Neural progenitor cell (in vitro differentiated cells): ENCODE data around the gene ZGLP1. TPM values are rescaled to one million over a fixed set of nuclear protein-coding genes. Genes with fewer than 3 reads are reported as not detected.
A peak's percentile ranks its signal among the peaks of the same experiment; 100 is the strongest.

Source experiments
- DNase-seq: peaks from one replicate; pipeline ENCODE4 v3.0.0-alpha.2; 2016; ENCODE audit warnings: low spot score
- H2AFZ ChIP-seq: fragments of 200-600 bp; sonication (generic); replicated peaks from 2 replicates; pipeline ENCODE4 v1.6.1; 2016; ENCODE audit warnings: antibody characterized with exemption
- H3F3A ChIP-seq: fragments of 200-600 bp; sonication (generic); 2 replicates; pipeline ENCODE4 v1.6.1; 2016; ENCODE audit warnings: antibody characterized with exemption, low read depth
- H3K27ac ChIP-seq: fragments of 200-600 bp; sonication (generic); 2 replicates; pipeline ENCODE4 v1.5.1; 2016; ENCODE audit warnings: mild to moderate bottlenecking
- H3K27me3 ChIP-seq: fragments of 200-600 bp; sonication (generic); 2 replicates; pipeline ENCODE4 v1.6.1; 2016; ENCODE audit warnings: mild to moderate bottlenecking, moderate library complexity
- H3K36me3 ChIP-seq: fragments of 200-600 bp; sonication (generic); 2 replicates; pipeline ENCODE4 v1.5.1; 2016
- H3K4me1 ChIP-seq: fragments of 200-600 bp; sonication (generic); 2 replicates; pipeline ENCODE4 v1.6.1; 2016; ENCODE audit warnings: mixed run types
- H3K4me2 ChIP-seq: fragments of 200-600 bp; sonication (generic); 2 replicates; pipeline ENCODE4 v1.6.1; 2016
- H3K4me3 ChIP-seq: fragments of 200-600 bp; sonication (generic); 2 replicates; pipeline ENCODE4 v1.5.1; 2016
- H3K79me2 ChIP-seq: fragments of 200-600 bp; sonication (generic); 2 replicates; pipeline ENCODE4 v1.6.1; 2016; ENCODE audit warnings: low read depth
- H3K9ac ChIP-seq: fragments of 200-600 bp; sonication (generic); 2 replicates; pipeline ENCODE4 v1.6.1; 2016
- H3K9me3 ChIP-seq: fragments of 200-600 bp; sonication (generic); 2 replicates; pipeline ENCODE4 v1.5.1; 2016; ENCODE audit warnings: low read depth
- H4K20me1 ChIP-seq: fragments of 200-600 bp; sonication (generic); 2 replicates; pipeline ENCODE4 v1.6.1; 2016; ENCODE audit warnings: low read depth
- H3K27ac Mint-ChIP-seq: 3 replicates; pipeline ENCODE4 v1.8.0; 2021; ENCODE audit warnings: mixed read lengths
- H3K27me3 Mint-ChIP-seq: 2 replicates; pipeline ENCODE4 v1.8.0; 2022; ENCODE audit warnings: low read depth, mild to moderate bottlenecking, inconsistent platforms, moderate library complexity, mixed read lengths; ENCODE audit not compliant: insufficient read depth
- H3K36me3 Mint-ChIP-seq: 3 replicates; pipeline ENCODE4 v1.8.0; 2021; ENCODE audit warnings: mixed read lengths
- H3K4me1 Mint-ChIP-seq: 3 replicates; pipeline ENCODE4 v1.8.0; 2021; ENCODE audit warnings: mixed read lengths
- H3K4me3 Mint-ChIP-seq: 3 replicates; pipeline ENCODE4 v1.8.0; 2021; ENCODE audit warnings: mild to moderate bottlenecking, moderate library complexity, mixed read lengths
- H3K9me3 Mint-ChIP-seq: 3 replicates; pipeline ENCODE4 v1.8.0; 2020; ENCODE audit warnings: mixed read lengths
- CTCF ChIP-seq: fragments of 200-600 bp; sonication (generic); IDR thresholded peaks from 2 replicates; pipeline ENCODE4 v1.5.1; 2017; ENCODE audit warnings: antibody characterized with exemption, mild to moderate bottlenecking
- EZH2 ChIP-seq: fragments of 200-600 bp; sonication (generic); IDR thresholded peaks from 2 replicates; pipeline ENCODE4 v1.6.1; 2017; ENCODE audit warnings: antibody characterized with exemption, mild to moderate bottlenecking, moderate library complexity
- EZH2phosphoT487 ChIP-seq: fragments of 200-600 bp; sonication (generic); IDR thresholded peaks from 2 replicates; pipeline ENCODE4 v1.6.1; 2017; ENCODE audit warnings: antibody characterized with exemption
- total RNA-seq: library from RNA; depleted of rRNA; stranded (reverse); fragments of >200 nt; gene quantifications from 2 replicates; pipeline ENCODE4 v1.2.3, GENCODE V29; 2015; ENCODE audit warnings: low replicate concordance

The ZGLP1 gene
- total RNA-seq, 1 donor from 2014 or later, result 2.4 TPM

DNA sequence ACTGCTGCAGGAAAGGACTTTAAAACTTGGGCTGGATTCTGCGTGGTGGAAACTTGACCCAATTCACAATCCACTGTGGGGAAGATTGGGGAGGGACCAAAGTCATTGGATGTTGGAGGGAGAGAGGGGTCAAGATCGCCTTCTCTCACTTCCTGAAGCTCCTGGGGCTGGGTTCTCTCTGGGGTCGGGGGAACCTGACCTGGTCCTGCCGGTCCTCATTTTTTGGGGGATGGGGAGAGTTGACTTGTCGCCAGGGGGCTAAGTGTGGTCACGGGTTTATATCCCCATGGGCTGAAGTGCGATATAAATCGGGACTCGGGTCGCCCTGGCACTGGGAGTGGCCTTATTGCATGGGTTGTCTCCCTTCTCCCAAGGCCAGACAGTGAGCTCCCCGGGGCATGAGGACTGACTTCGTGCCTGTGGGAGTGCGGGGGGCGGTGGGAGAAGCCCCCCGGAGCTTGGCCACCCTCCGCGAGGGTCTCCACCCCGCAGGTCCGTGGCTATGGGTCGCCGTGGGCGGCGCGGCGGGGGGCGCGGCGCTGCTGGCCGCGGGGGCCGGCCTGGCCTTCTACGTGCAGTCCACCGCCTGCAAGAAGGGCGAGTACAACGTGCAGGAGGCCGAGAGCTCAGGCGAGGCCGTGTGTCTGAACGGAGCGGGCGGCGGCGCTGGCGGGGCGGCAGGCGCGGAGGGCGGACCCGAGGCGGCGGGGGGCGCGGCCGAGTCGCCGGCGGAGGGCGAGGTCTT, 13.6 kb downstream of the ZGLP1 start:
- Histone ChIP-seq H3K27ac (no peak overlapping the region), H3K9ac (no peak overlapping the region), H3K4me3 (peak overlapping the region; percentile 30), H4K20me1 (peaks cover 55% of the 10 kb centered on the region), H3K9me3 (no peaks in the 10 kb centered on the region), H3F3A (peaks cover 51% of the 10 kb centered on the region), H3K27me3 (peaks cover 97% of the 10 kb centered on the region), H3K4me1 (peaks cover 5% of the 10 kb centered on the region), H3K79me2 (no peaks in the 10 kb centered on the region), H2AFZ (no peak overlapping the region), H3K36me3 (no peaks in the 10 kb centered on the region), H3K4me2 (peak overlapping the region; percentile 68)
- H3K36me3 Mint-ChIP-seq, result no peaks in the 10 kb centered on the region
- H3K9me3 Mint-ChIP-seq, result no peaks in the 10 kb centered on the region
- H3K27me3 Mint-ChIP-seq, result peaks cover 66% of the 10 kb centered on the region
- peaks cover 21% of the 10 kb centered on the region for H3K4me1 Mint-ChIP-seq
- no peak overlapping the region for H3K27ac Mint-ChIP-seq
- TF ChIP-seq CTCF, result no peak
- peak; percentile 70 for TF ChIP-seq EZH2phosphoT487
- peak; percentile 59 for TF ChIP-seq EZH2
- H3K4me3 Mint-ChIP-seq, result peak overlapping the region; percentile 60
- peak; percentile 79 for DNase-seq

- peaks cover 57% of the 10 kb centered on the region for H3F3A ChIP-seq
- H3K4me3 ChIP-seq, result no peak overlapping the region
- H3K36me3 ChIP-seq, result no peaks in the 10 kb centered on the region
- no peak overlapping the region for H3K4me2 ChIP-seq
- no peak overlapping the region for H2AFZ ChIP-seq
- no peaks in the 10 kb centered on the region for H3K9me3 Mint-ChIP-seq
- peaks cover 9% of the 10 kb centered on the region for H3K4me1 ChIP-seq
- H3K9me3 ChIP-seq, result no peaks in the 10 kb centered on the region
- peaks cover 70% of the 10 kb centered on the region for H3K27me3 Mint-ChIP-seq
- no peak overlapping the region for H3K9ac ChIP-seq
- no peaks in the 10 kb centered on the region for H3K79me2 ChIP-seq
- DNase-seq, result peak; percentile 46
- H3K27ac Mint-ChIP-seq, result no peak overlapping the region
- TF ChIP-seq CTCF, result no peak
- TF ChIP-seq EZH2, result peak; percentile 91
- peak; percentile 88 for TF ChIP-seq EZH2phosphoT487
- peaks cover 99% of the 10 kb centered on the region for H3K27me3 ChIP-seq
- H3K27ac ChIP-seq, result no peak overlapping the region
- H3K4me1 Mint-ChIP-seq, result peaks cover 24% of the 10 kb centered on the region
- no peaks in the 10 kb centered on the region for H3K36me3 Mint-ChIP-seq
- H4K20me1 ChIP-seq, result peaks cover 61% of the 10 kb centered on the region
- H3K4me3 Mint-ChIP-seq, result peak overlapping the region; percentile 60
Observed at GRCh38 chr19:10295305-10295846, 14.2 kb downstream of the ZGLP1 start.

DNA sequence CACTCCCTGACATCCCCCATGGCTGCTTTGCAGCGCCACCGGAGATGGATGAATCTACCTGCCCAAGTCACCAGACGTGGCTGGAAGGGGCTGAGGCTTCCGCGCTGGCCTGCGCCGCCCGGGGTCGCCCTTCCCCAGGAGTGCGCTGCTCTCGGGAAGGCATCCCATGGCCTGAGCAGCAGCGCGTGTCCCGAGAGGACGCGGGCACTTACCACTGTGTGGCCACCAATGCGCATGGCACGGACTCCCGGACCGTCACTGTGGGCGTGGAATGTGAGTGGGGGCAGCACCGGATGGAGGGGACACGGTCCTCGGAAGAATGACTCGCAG, 15.3 kb downstream of the ZGLP1 start:
- peak overlapping the region; percentile 64 for H3K4me3 Mint-ChIP-seq
- peaks cover 75% of the 10 kb centered on the region for H3K27me3 Mint-ChIP-seq
- no peak overlapping the region for H3K27ac ChIP-seq
- no peaks in the 10 kb centered on the region for H3K79me2 ChIP-seq
- no peak overlapping the region for H2AFZ ChIP-seq
- no peaks in the 10 kb centered on the region for H3K9me3 Mint-ChIP-seq
- H3K4me3 ChIP-seq, result no peak overlapping the region
- peaks cover 100% of the 10 kb centered on the region for H3K27me3 ChIP-seq
- no peaks in the 10 kb centered on the region for H3K36me3 Mint-ChIP-seq
- H3K9ac ChIP-seq, result no peak overlapping the region
- H3K9me3 ChIP-seq, result no peaks in the 10 kb centered on the region
- peaks cover 61% of the 10 kb centered on the region for H3F3A ChIP-seq
- peaks cover 26% of the 10 kb centered on the region for H3K4me1 Mint-ChIP-seq
- peaks cover 67% of the 10 kb centered on the region for H4K20me1 ChIP-seq
- peaks cover 9% of the 10 kb centered on the region for H3K4me1 ChIP-seq
- TF ChIP-seq EZH2, result peak; percentile 46
- TF ChIP-seq EZH2phosphoT487, result peak; percentile 41
- peak; percentile 52 for TF ChIP-seq CTCF
- no peaks in the 10 kb centered on the region for H3K36me3 ChIP-seq
- no peak overlapping the region for H3K4me2 ChIP-seq
- DNase-seq, result peak; percentile 72
- no peak overlapping the region for H3K27ac Mint-ChIP-seq
